Right atrium auricular region (tissue), 2 donors: Measurements from ENCODE around the gene TRIB2. TPM values are rescaled to one million over a fixed set of nuclear protein-coding genes. Genes with fewer than 3 reads are reported as not detected.
A peak's percentile ranks its signal among the peaks of the same experiment; 100 is the strongest.

Experiments
- DNase-seq: peaks from one replicate; pipeline ENCODE4 v3.0.0-alpha.2; 2019; ENCODE audit warnings: low spot score
- H3K27ac ChIP-seq, 2 donors: fragments of 200-600 bp; sonication (generic); 1 replicate in 1 of 2; 2 replicates in 1 of 2; pipeline ENCODE4 v1.5.1; 2016 to 2019
- H3K27me3 ChIP-seq, 2 donors: fragments of 200-600 bp; sonication (generic); one replicate each; pipeline versions ENCODE4 v1.5.1 to v1.6.0; 2017 to 2019
- H3K36me3 ChIP-seq: fragments of 200-600 bp; sonication (generic); one replicate; pipeline ENCODE4 v1.5.1; 2016
- H3K4me1 ChIP-seq, 2 donors: fragments of 200-600 bp; sonication (generic); one replicate each; pipeline versions ENCODE4 v1.5.1 to v1.6.0; 2017 to 2019
- H3K4me3 ChIP-seq, 2 donors: fragments of 200-600 bp; sonication (generic); 1 replicate in 1 of 2; 2 replicates in 1 of 2; pipeline ENCODE4 v1.5.1; 2017 to 2019; ENCODE audit warnings: mild to moderate bottlenecking in 1 of 2, moderate library complexity in 1 of 2
- H3K9me3 ChIP-seq, 2 donors: fragments of 200-600 bp; sonication (generic); one replicate each; pipeline ENCODE4 v1.5.1; 2019
- microRNA-seq, 2 donors: library from miRNA; unstranded; fragments of <30 nt; microRNA quantifications; one replicate each; pipeline ENCODE4, GENCODE V29; 2016 to 2017; ENCODE audit warnings: borderline number of aligned reads in 2 of 2, borderline replicate concordance in 1 of 2
- total RNA-seq, 2 donors: library from RNA; depleted of rRNA; stranded (reverse); fragments of >200 nt; gene quantifications; one replicate each; pipeline ENCODE4 v1.1.0, GENCODE V29; 2016
- TF ChIP-seq, protein P1 (sequence below), 2 donors: fragments of 200-600 bp; sonication (generic); IDR thresholded peaks; one replicate each; pipeline ENCODE4 v1.5.1; 2019; ENCODE audit warnings: antibody characterized with exemption in 2 of 2

Gene TRIB2
- total RNA-seq, 2 donors from 2014 or later = 33.5 to 55.7 TPM

DNA sequence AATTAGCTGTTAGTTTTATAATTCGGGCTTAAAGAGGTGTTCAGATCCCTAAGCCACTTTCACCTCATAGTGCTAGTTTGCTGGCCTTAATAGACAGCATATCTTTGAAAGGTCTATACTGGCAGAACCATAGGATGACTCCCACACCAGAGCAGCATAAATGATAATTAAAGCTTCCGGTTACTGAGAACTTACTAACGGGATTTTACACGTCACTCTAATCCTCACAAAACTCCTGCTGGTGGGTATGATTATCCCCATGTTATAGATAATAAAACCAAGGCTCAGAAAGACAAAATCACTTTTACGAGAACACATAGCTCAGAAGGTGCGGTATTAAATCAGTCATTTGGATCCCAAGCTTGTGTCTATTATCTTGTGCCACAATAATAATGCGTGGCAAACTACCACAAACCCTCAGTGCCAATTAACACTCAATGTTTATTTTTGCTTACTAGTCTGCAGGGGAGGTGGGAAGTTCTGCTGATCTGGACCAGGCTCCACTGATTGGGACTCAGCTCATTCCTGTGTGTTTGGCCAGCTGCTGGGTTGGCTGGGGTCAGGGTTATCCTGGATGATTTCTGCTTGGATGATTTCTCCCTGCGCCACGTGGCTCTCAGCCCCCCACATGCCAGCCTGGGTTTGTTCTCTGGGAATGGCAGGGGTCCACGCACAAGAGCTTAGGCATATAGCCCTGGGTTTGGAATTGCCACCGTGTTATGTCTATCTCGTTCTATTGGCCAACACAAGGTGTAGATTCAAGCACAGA lies 62.3 kb downstream of the TRIB2 start:
- TF ChIP-seq, protein P1, sequence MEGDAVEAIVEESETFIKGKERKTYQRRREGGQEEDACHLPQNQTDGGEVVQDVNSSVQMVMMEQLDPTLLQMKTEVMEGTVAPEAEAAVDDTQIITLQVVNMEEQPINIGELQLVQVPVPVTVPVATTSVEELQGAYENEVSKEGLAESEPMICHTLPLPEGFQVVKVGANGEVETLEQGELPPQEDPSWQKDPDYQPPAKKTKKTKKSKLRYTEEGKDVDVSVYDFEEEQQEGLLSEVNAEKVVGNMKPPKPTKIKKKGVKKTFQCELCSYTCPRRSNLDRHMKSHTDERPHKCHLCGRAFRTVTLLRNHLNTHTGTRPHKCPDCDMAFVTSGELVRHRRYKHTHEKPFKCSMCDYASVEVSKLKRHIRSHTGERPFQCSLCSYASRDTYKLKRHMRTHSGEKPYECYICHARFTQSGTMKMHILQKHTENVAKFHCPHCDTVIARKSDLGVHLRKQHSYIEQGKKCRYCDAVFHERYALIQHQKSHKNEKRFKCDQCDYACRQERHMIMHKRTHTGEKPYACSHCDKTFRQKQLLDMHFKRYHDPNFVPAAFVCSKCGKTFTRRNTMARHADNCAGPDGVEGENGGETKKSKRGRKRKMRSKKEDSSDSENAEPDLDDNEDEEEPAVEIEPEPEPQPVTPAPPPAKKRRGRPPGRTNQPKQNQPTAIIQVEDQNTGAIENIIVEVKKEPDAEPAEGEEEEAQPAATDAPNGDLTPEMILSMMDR (IDR thresholded peaks at IDR 0.05) = no peak
- Histone ChIP-seq H3K4me1 (peaks cover 0 to 3% of the 10 kb centered on the region in 2 donors), H3K4me3 (no peak overlapping the region), H3K9me3 (peaks cover 0 to 12% of the 10 kb centered on the region in 2 donors), H3K27me3 (no peaks in the 10 kb centered on the region), H3K36me3 (no peaks in the 10 kb centered on the region), H3K27ac (no peak overlapping the region)
- no peak for DNase-seq

DNA sequence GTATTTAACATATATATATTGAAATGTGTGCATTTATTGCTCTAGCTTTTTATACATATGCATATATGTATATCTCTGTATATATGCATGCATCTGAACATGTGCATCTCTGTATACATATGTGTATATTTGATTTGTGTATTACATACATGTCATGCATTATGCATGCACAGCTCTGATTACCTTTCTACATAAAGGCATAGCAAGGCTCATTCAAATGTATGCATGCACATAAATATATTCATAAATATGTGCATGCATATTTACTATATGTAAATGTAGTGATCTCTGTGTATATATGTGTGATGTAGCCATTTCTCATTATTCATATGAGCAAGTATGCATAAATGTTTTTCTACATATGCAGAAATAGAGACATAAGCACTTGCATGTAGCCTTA lies 64.6 kb downstream of the TRIB2 start:
- H3K4me3 ChIP-seq = no peak overlapping the region
- no peak for DNase-seq
- no peak overlapping the region for H3K27ac ChIP-seq
- TF ChIP-seq, protein P1 (IDR thresholded peaks at IDR 0.05) = no peak
- H3K4me1 ChIP-seq = peaks cover 0 to 3% of the 10 kb centered on the region in 2 donors
- no peaks in the 10 kb centered on the region for H3K27me3 ChIP-seq
- H3K36me3 ChIP-seq = no peaks in the 10 kb centered on the region
- no peaks in the 10 kb centered on the region for H3K9me3 ChIP-seq

DNA sequence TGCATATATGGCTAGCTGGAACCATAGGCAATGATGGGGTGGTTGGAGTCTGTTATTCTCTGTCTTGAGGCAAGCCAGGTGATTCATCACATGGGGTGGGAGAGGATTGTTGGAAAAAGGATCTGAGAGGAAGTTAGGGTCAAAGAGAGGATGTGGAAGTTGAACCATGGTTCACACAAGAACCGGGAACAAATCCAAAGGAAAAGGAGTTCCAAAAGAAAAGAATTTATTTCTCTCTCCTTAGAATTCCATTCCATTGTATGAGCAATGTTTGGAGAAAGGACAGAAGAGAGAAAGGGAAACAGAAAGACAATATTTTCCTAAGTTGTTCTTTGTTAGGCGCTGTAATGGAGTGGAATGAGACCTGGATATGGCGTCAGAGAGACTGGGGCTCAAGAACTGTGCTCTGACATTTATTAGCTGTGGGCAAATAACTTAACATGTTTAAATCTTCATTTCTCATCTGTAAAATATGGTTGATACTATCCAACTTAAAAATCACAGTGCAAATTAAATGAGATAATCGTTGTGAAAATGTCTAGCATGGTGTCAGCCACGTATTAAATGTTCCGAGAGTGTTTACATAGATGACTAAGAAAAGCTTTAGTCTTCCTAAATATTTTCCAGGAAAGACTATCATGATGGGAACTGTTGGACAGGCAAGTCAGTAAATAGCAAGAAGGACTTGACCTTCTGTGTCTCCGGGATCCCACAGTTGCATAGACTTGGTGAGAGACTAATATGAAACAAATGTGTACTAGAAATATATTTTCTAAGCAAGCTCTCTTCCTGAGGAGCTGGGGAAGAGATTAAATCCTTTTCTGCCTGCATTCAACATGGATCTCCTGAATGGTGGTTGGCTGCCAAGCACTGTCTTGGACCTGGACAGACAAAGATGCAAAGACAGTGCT lies 71.4 kb downstream of the TRIB2 start:
- Histone ChIP-seq H3K27ac (peak overlapping the region; percentile 66 to 79), H3K4me3 (no peak overlapping the region), H3K36me3 (no peaks in the 10 kb centered on the region), H3K27me3 (no peaks in the 10 kb centered on the region), H3K4me1 (no peaks in the 10 kb centered on the region), H3K9me3 (no peaks in the 10 kb centered on the region)
- DNase-seq = no peak
- TF ChIP-seq, protein P1 (IDR thresholded peaks at IDR 0.05) = no peak

DNA sequence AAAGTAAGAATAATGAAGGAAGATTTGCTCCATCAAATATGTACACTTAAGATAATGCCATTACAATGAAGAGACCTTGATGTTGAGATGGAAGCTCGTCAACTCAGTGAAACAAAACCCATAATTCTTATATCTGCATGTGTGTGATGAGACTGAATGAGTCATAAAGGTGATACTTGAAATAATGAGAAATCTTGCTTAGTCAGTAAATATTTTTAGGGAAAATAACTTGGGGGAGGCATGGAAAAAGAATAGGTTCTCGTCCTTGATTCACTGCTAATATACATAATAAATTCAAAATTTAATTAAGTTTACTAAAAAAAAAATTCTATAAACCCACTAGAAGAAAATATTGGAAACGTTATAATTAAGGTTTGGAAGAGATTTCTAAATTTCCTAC lies 75.2 kb downstream of the TRIB2 start:
- no peak for DNase-seq
- Histone ChIP-seq H3K4me1 (no peaks in the 10 kb centered on the region), H3K36me3 (no peaks in the 10 kb centered on the region), H3K27ac (no peak overlapping the region), H3K4me3 (no peak overlapping the region), H3K9me3 (no peaks in the 10 kb centered on the region), H3K27me3 (no peaks in the 10 kb centered on the region)
- TF ChIP-seq, protein P1 (IDR thresholded peaks at IDR 0.05) = no peak

Small RNA genes lying within 50 kb of the gene (microRNA-seq; reads per million reads assigned to microRNA genes)
- 0 to 0.71 reads per million in 2 donors for gene MIR3125
